Measurements from ENCODE around the gene KLHL8. TPM values are rescaled to one million over a fixed set of nuclear protein-coding genes. Genes with fewer than 3 reads are reported as not detected.

KLHL8 gene
- total RNA-seq, 1 experiment from 2014 or later, result 4.6 TPM

GRCh38 chr4:87132035-87132434 lies 88.4 kb downstream of the KLHL8 start:
- DNase-seq, result no peak
- Histone ChIP-seq H3K4me3 (ENCODE audit: insufficient read depth, low read depth, low read length) (no peak overlapping the region), H3K27me3 (ENCODE audit: control insufficient read depth, insufficient read depth, low read length) (no peaks in the 10 kb centered on the region), H3K36me3 (replicated peaks; ENCODE audit: control insufficient read depth, insufficient read depth, low read length) (peaks cover 34% of the 10 kb centered on the region)

DNA sequence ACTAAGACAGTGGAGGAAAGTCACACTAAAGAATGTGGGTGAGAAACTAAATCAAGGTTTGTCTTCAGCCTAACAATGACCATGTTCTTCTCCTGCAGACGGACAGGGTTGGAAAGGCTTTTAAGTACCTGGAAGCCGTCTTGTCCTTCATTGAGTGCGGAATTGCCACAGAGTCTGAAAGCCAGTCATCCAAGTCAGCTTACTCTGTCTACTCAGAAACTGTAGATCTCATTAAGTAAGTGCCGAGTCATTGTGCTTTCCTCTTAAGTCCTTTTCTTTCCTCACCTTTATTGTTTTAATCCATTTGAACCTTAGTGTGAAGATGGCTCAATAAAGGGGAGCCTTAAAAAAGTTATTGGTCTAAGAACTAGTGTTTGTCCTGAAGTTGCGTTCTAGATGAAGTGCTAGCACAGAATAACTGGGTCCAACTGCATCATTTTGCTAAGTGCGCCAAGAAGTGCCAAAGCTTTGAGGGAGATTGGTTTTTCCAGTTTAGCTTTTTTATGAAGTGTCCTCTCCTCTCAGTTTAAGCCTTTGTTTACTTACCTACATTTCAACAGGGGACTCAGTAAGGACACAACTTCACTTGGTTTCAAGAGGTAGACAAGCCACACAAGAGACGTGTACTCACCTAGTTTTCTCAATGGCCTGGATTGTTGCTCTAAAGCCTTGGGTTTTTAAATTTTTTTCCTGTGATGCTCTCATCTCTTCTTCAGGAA lies 89.3 kb downstream of the KLHL8 start:
- H3K4me3 ChIP-seq (ENCODE audit: insufficient read depth, low read depth, low read length), result no peak overlapping the region
- H3K27me3 ChIP-seq (ENCODE audit: control insufficient read depth, insufficient read depth, low read length), result no peaks in the 10 kb centered on the region
- peaks cover 35% of the 10 kb centered on the region for H3K36me3 ChIP-seq (replicated peaks; ENCODE audit: control insufficient read depth, insufficient read depth, low read length)
- DNase-seq, result no peak

- no peak for DNase-seq
- H3K36me3 ChIP-seq (replicated peaks; ENCODE audit: control insufficient read depth, insufficient read depth, low read length), result peaks cover 40% of the 10 kb centered on the region
- no peak overlapping the region for H3K4me3 ChIP-seq (ENCODE audit: insufficient read depth, low read depth, low read length)
- no peaks in the 10 kb centered on the region for H3K27me3 ChIP-seq (ENCODE audit: control insufficient read depth, insufficient read depth, low read length)
Measured at GRCh38 chr4:87129681-87130080, 90.7 kb downstream of the KLHL8 start.

GRCh38 chr4:87128006-87128705 lies 92.3 kb downstream of the KLHL8 start:
- DNase-seq, result no peak
- Histone ChIP-seq H3K36me3 (replicated peaks; ENCODE audit: control insufficient read depth, insufficient read depth, low read length) (peaks cover 35% of the 10 kb centered on the region), H3K27me3 (ENCODE audit: control insufficient read depth, insufficient read depth, low read length) (no peaks in the 10 kb centered on the region), H3K4me3 (ENCODE audit: insufficient read depth, low read depth, low read length) (no peak overlapping the region)

DNA sequence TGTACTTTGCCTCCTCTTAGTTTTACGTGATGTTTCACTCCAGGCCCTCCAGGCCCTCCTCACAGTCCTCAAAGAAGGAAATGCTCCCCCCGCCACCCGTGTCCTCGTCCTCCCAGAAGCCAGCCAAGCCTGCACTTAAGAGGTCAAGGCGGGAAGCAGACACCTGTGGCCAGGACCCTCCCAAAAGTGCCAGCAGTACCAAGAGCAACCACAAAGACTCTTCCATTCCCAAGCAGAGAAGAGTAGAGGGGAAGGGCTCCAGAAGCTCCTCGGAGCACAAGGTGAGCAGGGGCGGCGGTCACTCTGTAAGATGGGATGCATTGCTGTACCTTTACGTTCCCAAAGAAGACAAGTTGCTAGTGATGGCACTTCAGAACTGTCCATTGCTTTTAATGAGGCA lies 94.4 kb downstream of the KLHL8 start:
- Histone ChIP-seq H3K36me3 (replicated peaks; ENCODE audit: control insufficient read depth, insufficient read depth, low read length) (peaks cover 27% of the 10 kb centered on the region), H3K4me3 (ENCODE audit: insufficient read depth, low read depth, low read length) (no peak overlapping the region), H3K27me3 (ENCODE audit: control insufficient read depth, insufficient read depth, low read length) (no peaks in the 10 kb centered on the region)
- no peak for DNase-seq

- Histone ChIP-seq H3K27me3 (ENCODE audit: control insufficient read depth, insufficient read depth, low read length) (no peaks in the 10 kb centered on the region), H3K4me3 (ENCODE audit: insufficient read depth, low read depth, low read length) (no peak overlapping the region), H3K36me3 (replicated peaks; ENCODE audit: control insufficient read depth, insufficient read depth, low read length) (peaks cover 17% of the 10 kb centered on the region)
- no peak for DNase-seq
Measured at GRCh38 chr4:87122252-87122651, 98.2 kb downstream of the KLHL8 start.

- peaks cover 16% of the 10 kb centered on the region for H3K36me3 ChIP-seq (replicated peaks; ENCODE audit: control insufficient read depth, insufficient read depth, low read length)
- H3K4me3 ChIP-seq (ENCODE audit: insufficient read depth, low read depth, low read length), result no peak overlapping the region
- H3K27me3 ChIP-seq (ENCODE audit: control insufficient read depth, insufficient read depth, low read length), result no peaks in the 10 kb centered on the region
- DNase-seq, result no peak
Measured at GRCh38 chr4:87121341-87122065, 98.9 kb downstream of the KLHL8 start.

GRCh38 chr4:87120411-87121162 lies 99.8 kb downstream of the KLHL8 start:
- DNase-seq, result no peak
- peaks cover 16% of the 10 kb centered on the region for H3K36me3 ChIP-seq (replicated peaks; ENCODE audit: control insufficient read depth, insufficient read depth, low read length)
- no peak overlapping the region for H3K4me3 ChIP-seq (ENCODE audit: insufficient read depth, low read depth, low read length)
- H3K27me3 ChIP-seq (ENCODE audit: control insufficient read depth, insufficient read depth, low read length), result no peaks in the 10 kb centered on the region

DNA sequence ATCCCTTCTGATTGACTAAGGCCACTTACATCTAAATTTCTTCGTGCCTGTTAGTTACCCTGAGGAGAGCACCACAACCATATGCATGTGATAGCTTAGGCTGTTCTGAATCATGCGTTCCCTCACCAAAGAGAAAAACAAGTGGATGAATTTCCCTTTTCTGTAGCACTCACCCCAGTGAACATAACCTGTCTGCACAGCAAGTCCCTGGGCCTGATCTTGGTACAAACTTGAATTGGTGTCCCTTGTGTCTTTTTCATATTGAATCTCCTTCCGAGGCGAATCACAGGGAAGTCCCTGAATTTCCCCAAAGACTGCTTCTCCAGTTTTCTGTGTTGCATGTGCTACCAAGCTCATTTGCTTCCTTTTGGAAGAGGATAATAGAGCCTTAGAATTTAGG lies 100.4 kb downstream of the KLHL8 start:
- H3K27me3 ChIP-seq (ENCODE audit: control insufficient read depth, insufficient read depth, low read length), result no peaks in the 10 kb centered on the region
- no peak for DNase-seq
- no peak overlapping the region for H3K4me3 ChIP-seq (ENCODE audit: insufficient read depth, low read depth, low read length)
- H3K36me3 ChIP-seq (replicated peaks; ENCODE audit: control insufficient read depth, insufficient read depth, low read length), result peaks cover 16% of the 10 kb centered on the region

DNA sequence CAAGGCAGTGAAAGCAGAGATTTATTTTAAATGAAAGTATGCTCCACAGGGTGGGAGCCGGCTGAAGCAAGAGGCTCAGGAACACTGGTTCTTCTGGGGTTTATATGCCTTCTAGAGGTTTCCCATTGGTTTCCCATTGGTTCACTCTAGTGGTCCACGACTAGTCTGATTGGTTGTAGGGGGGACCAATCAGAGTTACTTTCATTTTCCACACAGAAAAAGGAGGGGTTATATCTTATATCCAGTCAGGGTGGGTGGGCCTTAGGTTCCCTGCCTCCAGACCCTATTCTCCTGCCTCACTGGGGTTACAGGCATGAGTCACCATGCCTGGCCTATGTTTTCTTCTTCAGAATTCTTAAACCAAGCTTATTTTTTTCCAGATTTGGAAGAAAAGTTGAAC lies 101.6 kb downstream of the KLHL8 start:
- Histone ChIP-seq H3K27me3 (ENCODE audit: control insufficient read depth, insufficient read depth, low read length) (no peaks in the 10 kb centered on the region), H3K4me3 (ENCODE audit: insufficient read depth, low read depth, low read length) (no peak overlapping the region), H3K36me3 (replicated peaks; ENCODE audit: control insufficient read depth, insufficient read depth, low read length) (peaks cover 16% of the 10 kb centered on the region)
- peak; percentile 55 for DNase-seq

DNA sequence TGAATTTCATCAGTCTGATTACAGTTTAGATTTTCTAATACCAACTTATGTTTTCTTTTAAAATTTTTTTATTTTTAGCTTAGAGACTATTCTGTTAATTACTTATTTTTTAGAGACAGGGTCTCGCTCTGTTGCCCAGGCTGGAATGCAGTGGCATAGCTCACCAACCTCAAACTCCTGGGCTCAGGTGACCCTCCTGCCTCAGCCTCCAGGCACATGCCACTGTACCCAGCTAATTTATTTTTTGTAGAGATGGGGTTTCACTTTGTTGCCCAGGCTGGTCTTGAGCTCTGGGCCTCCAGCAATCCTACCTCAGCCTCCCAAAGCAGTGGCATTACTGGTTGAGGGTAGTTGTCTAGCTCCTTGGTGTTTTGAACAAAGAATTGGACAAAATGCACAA lies 102.0 kb downstream of the KLHL8 start:
- no peak for DNase-seq
- H3K27me3 ChIP-seq (ENCODE audit: control insufficient read depth, insufficient read depth, low read length), result no peaks in the 10 kb centered on the region
- no peak overlapping the region for H3K4me3 ChIP-seq (ENCODE audit: insufficient read depth, low read depth, low read length)
- H3K36me3 ChIP-seq (replicated peaks; ENCODE audit: control insufficient read depth, insufficient read depth, low read length), result peaks cover 16% of the 10 kb centered on the region

DNA sequence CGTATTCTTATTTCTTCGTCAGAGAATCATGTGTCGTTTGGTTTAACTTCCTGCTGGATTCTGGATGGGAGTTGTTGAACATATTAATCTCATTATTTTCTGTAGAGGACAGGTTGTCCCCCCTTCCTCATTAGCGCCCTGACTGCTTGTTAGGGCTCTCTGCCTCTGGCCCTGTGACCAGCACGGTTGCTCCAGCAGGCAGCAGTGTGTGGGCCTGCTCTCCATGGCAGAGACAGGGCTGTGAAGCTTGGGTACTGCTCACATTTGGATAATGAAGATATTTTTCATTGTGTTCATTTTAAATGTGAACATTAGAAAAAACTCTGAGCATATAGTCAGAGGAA lies 102.7 kb downstream of the KLHL8 start:
- Histone ChIP-seq H3K27me3 (ENCODE audit: control insufficient read depth, insufficient read depth, low read length) (no peaks in the 10 kb centered on the region), H3K4me3 (ENCODE audit: insufficient read depth, low read depth, low read length) (no peak overlapping the region), H3K36me3 (replicated peaks; ENCODE audit: control insufficient read depth, insufficient read depth, low read length) (peaks cover 16% of the 10 kb centered on the region)
- no peak for DNase-seq

- Histone ChIP-seq H3K36me3 (replicated peaks; ENCODE audit: control insufficient read depth, insufficient read depth, low read length) (peaks cover 16% of the 10 kb centered on the region), H3K27me3 (ENCODE audit: control insufficient read depth, insufficient read depth, low read length) (no peaks in the 10 kb centered on the region), H3K4me3 (ENCODE audit: insufficient read depth, low read depth, low read length) (no peak overlapping the region)
- DNase-seq, result peak; percentile 22
Measured at GRCh38 chr4:87117051-87117731, 103.2 kb downstream of the KLHL8 start.

DNA sequence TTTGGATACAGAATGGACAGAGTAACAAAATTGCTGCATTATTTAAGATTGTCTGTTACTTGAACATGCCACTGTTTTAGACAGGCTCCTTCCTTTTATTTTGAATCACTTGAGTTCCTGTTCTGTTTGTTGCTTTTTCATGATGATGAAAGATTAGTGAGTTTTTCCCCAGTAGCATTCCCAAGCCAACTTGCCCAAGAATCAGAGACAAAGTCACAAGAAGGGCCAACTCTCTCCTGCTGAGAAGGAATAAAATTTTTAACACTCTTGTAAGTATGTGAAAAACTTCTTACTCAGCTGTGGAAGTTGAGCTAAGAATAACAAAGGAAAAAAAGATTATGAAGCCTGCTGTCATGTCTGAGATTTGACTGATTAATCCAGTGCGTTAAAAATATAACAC lies 104.2 kb downstream of the KLHL8 start:
- H3K4me3 ChIP-seq (ENCODE audit: insufficient read depth, low read depth, low read length), result no peak overlapping the region
- DNase-seq, result no peak
- H3K27me3 ChIP-seq (ENCODE audit: control insufficient read depth, insufficient read depth, low read length), result no peaks in the 10 kb centered on the region
- H3K36me3 ChIP-seq (replicated peaks; ENCODE audit: control insufficient read depth, insufficient read depth, low read length), result peaks cover 16% of the 10 kb centered on the region
